ENCODE data around the gene SORBS1.

Gene SORBS1

DNA sequence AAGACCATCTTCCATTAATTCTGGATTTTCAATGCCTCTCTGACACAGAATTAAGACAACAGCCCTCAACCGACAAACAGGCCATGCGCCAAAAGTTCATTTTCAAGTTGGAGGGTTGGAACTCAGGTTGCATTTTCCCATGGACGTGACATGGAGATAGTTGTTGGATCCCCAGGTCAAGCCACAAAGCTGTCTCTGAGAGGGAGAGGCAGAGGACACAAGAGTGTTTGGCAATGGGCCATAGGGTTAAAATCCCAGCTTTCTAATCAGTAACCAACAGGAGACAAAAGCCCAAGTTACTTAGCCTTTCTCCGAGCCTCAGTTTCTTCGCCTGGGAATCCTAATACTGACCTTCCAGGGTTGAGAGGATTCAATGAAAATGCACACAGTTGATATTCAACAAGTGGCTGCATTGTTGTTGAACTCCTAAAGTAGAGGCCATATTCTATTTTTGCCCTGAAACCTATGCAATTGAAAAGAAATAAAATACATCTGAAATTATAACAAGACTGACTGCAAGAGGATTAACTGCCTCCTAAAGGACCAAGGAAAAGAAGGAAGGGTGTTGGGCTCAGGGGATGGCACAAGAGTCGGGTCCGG is 44.3 kb downstream of the SORBS1 start:
- H3K4me3 ChIP-seq (replicated peaks; ENCODE audit: insufficient read depth, low read length), result no peak overlapping the region
- H3K27ac ChIP-seq (replicated peaks), result no peak overlapping the region
- H3K27me3 ChIP-seq (ENCODE audit: insufficient read depth, poor library complexity, severe bottlenecking), result no peaks in the 10 kb centered on the region
- DNase-seq (ENCODE audit: low read depth in 1 of 2, low spot score in 1 of 2), result no peak
- TF ChIP-seq, protein P1, sequence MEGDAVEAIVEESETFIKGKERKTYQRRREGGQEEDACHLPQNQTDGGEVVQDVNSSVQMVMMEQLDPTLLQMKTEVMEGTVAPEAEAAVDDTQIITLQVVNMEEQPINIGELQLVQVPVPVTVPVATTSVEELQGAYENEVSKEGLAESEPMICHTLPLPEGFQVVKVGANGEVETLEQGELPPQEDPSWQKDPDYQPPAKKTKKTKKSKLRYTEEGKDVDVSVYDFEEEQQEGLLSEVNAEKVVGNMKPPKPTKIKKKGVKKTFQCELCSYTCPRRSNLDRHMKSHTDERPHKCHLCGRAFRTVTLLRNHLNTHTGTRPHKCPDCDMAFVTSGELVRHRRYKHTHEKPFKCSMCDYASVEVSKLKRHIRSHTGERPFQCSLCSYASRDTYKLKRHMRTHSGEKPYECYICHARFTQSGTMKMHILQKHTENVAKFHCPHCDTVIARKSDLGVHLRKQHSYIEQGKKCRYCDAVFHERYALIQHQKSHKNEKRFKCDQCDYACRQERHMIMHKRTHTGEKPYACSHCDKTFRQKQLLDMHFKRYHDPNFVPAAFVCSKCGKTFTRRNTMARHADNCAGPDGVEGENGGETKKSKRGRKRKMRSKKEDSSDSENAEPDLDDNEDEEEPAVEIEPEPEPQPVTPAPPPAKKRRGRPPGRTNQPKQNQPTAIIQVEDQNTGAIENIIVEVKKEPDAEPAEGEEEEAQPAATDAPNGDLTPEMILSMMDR (IDR thresholded peaks at IDR 0.05; ENCODE audit: insufficient read depth, low read length), result no peak
- no peak for TF ChIP-seq SPI1 (IDR thresholded peaks at IDR 0.05; ENCODE audit: borderline replicate concordance, low read depth)
- TF ChIP-seq GABPA (IDR thresholded peaks at IDR 0.05; ENCODE audit: low read depth), result no peak
- TF ChIP-seq, protein P2, sequence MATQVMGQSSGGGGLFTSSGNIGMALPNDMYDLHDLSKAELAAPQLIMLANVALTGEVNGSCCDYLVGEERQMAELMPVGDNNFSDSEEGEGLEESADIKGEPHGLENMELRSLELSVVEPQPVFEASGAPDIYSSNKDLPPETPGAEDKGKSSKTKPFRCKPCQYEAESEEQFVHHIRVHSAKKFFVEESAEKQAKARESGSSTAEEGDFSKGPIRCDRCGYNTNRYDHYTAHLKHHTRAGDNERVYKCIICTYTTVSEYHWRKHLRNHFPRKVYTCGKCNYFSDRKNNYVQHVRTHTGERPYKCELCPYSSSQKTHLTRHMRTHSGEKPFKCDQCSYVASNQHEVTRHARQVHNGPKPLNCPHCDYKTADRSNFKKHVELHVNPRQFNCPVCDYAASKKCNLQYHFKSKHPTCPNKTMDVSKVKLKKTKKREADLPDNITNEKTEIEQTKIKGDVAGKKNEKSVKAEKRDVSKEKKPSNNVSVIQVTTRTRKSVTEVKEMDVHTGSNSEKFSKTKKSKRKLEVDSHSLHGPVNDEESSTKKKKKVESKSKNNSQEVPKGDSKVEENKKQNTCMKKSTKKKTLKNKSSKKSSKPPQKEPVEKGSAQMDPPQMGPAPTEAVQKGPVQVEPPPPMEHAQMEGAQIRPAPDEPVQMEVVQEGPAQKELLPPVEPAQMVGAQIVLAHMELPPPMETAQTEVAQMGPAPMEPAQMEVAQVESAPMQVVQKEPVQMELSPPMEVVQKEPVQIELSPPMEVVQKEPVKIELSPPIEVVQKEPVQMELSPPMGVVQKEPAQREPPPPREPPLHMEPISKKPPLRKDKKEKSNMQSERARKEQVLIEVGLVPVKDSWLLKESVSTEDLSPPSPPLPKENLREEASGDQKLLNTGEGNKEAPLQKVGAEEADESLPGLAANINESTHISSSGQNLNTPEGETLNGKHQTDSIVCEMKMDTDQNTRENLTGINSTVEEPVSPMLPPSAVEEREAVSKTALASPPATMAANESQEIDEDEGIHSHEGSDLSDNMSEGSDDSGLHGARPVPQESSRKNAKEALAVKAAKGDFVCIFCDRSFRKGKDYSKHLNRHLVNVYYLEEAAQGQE (IDR thresholded peaks at IDR 0.05; ENCODE audit: insufficient replicate concordance, low read depth), result no peak
- TF ChIP-seq POLR2AphosphoS5 (IDR thresholded peaks at IDR 0.05; ENCODE audit: low read depth), result no peak

DNA sequence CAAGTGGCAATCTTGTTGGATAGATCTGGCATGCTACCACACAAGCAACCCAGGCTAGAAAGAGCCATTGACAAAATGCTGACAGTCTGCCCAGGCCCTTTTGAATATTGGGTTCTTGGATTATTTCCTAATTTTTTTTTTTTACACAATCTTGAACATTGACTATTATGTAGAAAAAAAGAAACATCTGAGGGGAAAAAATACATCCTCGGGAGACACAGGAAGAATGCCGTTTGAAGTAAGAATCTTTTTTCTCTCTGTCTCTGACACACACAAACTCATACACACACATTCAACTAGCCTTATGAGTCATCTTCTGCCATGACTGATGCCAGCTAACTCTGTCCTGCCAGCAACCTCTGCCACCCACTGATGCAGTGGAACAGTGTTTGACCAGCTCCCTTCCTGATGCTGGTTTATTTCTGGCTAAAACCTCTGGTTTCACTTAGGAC is 47.2 kb downstream of the SORBS1 start:
- DNase-seq (ENCODE audit: low read depth in 1 of 2, low spot score in 1 of 2), result no peak
- no peak overlapping the region for H3K4me3 ChIP-seq (replicated peaks; ENCODE audit: insufficient read depth, low read length)
- no peaks in the 10 kb centered on the region for H3K27me3 ChIP-seq (ENCODE audit: insufficient read depth, poor library complexity, severe bottlenecking)
- TF ChIP-seq SPI1 (IDR thresholded peaks at IDR 0.05; ENCODE audit: borderline replicate concordance, low read depth), result no peak
- no peak for TF ChIP-seq GABPA (IDR thresholded peaks at IDR 0.05; ENCODE audit: low read depth)
- TF ChIP-seq POLR2AphosphoS5 (IDR thresholded peaks at IDR 0.05; ENCODE audit: low read depth), result no peak
- TF ChIP-seq, protein P2 (IDR thresholded peaks at IDR 0.05; ENCODE audit: insufficient replicate concordance, low read depth), result no peak
- TF ChIP-seq, protein P1 (IDR thresholded peaks at IDR 0.05; ENCODE audit: insufficient read depth, low read length), result no peak
- H3K27ac ChIP-seq (replicated peaks), result no peak overlapping the region

DNA sequence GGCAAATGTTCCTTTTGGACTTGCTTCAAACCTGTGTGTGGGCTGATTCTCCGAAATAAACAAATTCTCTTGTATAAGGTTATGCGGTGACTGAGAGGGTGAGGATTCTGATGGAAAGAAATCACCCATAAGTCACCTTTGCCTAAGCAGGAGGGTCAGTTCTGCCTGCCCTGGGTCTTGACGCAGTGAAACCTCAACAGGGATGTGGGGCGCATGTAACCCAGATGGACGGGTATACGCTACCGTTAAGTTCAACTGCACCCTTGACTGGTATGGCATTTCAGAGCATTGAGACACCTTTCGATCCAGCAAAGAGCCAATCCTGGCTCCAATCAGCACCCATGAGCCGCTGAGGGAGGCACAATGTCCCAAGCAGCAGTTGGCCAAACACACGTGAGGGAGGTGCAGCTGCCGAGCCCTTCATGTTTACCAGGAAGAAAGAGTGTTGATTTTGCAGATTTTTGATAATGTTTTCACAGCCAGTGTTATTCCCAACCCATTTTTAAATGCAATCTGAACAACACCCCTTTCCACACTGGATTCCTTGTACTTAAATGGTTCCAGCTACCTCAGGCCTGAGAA is 48.1 kb downstream of the SORBS1 start:
- no peaks in the 10 kb centered on the region for H3K27me3 ChIP-seq (ENCODE audit: insufficient read depth, poor library complexity, severe bottlenecking)
- H3K4me3 ChIP-seq (replicated peaks; ENCODE audit: insufficient read depth, low read length), result no peak overlapping the region
- no peak for DNase-seq (ENCODE audit: low read depth in 1 of 2, low spot score in 1 of 2)
- H3K27ac ChIP-seq (replicated peaks), result no peak overlapping the region
- TF ChIP-seq, protein P2 (IDR thresholded peaks at IDR 0.05; ENCODE audit: insufficient replicate concordance, low read depth), result no peak
- TF ChIP-seq SPI1 (IDR thresholded peaks at IDR 0.05; ENCODE audit: borderline replicate concordance, low read depth) (no peak), POLR2AphosphoS5 (IDR thresholded peaks at IDR 0.05; ENCODE audit: low read depth) (no peak), GABPA (IDR thresholded peaks at IDR 0.05; ENCODE audit: low read depth) (no peak)
- TF ChIP-seq, protein P1 (IDR thresholded peaks at IDR 0.05; ENCODE audit: insufficient read depth, low read length), result no peak
